Renal cortical epithelial cell (primary cell): ENCODE results near the gene SCCPDH. TPM values are rescaled to one million over a fixed set of nuclear protein-coding genes. Genes with fewer than 3 reads are reported as not detected.
"Not testable (repeated sequence)": the region's sequence is repeated elsewhere in the genome, so short reads cannot be mapped to it uniquely, and the experiment has no call there.

Experiments used
- DNase-seq: peaks from one replicate; pipeline ENCODE4 v3.0.0-alpha.2; 2011; ENCODE audit warnings: low read depth
- total RNA-seq: library from RNA; depleted of rRNA; stranded (reverse); fragments of >200 nt; gene quantifications from 2 replicates; pipeline ENCODE4 v1.2.3, GENCODE V29; 2014

SCCPDH gene
- total RNA-seq, 1 donor from 2014 or later: 92.5 TPM

DNA sequence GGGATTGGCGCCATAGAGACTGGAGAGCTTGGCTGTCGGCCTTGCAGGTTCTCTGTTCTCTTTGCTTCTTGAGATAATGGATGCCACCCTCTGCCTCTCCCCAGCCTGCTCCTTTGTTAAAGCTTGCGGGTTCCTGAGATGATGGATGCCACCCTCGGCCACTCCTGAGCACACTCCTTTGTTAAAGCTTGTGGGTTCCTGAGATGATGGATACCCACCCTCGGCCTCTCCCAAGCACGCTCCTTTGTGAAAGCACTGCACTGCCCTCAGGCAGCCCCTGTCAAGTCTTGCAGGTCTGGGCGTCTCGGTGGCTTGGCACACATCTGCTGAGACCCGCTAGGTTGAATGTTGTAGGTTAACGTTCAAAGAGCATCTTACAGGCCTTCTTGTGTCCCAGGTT, 76.5 kb downstream of the SCCPDH start:
- no peak for DNase-seq

DNA sequence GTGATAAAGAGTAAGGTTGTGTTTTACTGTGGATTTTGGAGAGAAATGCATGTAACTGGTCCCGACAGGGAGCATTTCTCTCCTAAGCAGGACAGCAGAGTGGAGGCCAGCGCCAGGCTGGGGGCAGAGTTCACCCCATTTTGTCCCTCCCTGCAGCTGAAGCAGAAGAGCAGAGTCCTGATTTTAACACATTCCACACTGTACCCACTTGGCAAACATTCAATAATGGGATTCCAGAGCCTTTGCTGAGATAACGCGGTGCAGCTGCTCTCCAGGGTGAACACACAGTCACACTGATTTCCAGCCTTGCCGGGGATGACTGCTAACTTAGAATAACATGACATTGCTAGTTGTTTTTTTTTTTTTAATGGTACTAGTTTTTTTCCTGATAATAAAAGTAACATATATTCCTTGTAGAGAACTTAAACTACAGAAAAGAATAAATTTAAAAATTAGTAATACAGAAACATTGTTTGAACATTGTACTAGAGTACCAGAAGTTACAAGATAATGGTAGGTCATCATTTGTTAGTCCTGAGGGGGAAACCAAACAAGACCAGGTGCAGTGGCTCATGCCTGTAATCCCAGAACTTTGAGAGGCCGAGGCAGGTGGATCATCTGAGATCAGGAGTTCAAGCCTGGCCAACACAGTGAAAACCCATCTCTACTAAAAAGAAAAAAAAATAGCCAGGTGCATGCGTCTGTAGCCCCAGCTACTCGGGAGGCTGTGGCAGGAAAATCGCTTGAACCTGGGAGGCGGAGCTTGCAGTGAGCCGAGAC, 77.2 kb downstream of the SCCPDH start:
- no peak for DNase-seq

DNA sequence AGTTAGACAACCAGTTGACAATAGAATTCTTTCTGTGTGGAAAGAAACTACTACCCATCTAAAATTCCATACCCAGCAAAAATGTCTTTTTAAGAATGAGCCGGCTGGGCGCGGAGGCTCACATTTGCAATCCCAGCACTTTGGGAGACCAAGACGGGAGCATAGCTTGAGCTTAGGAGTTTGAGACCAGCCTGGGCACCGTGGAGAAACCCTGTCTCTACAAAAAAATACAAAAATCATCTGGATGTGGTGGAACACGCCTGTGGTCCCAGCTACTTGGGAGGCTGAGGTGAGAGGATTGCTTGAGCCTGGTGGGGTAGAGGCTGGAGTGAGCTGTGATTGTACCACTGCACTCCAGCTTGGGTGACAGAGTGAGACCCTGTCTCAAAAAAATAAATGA, 79.2 kb downstream of the SCCPDH start:
- DNase-seq: no peak

DNA sequence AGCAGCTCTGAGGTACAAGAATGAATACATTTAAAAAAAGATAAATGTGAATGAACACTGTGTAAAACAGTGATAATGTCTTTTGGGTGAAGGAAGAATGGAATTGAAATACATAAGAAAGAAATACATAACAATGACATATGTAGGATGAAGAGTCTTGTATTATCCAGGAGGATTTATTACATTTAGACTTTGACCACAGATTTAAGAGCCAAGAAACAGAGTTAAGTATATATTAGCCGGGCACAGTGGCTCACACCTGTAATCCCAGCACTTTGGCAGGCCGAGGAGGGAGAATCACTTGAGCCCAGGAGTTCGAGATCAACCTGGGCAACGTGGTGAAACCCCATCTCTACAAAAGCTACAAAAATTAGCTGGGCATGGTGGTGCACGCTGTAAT, 79.7 kb downstream of the SCCPDH start:
- no peak for DNase-seq

DNA sequence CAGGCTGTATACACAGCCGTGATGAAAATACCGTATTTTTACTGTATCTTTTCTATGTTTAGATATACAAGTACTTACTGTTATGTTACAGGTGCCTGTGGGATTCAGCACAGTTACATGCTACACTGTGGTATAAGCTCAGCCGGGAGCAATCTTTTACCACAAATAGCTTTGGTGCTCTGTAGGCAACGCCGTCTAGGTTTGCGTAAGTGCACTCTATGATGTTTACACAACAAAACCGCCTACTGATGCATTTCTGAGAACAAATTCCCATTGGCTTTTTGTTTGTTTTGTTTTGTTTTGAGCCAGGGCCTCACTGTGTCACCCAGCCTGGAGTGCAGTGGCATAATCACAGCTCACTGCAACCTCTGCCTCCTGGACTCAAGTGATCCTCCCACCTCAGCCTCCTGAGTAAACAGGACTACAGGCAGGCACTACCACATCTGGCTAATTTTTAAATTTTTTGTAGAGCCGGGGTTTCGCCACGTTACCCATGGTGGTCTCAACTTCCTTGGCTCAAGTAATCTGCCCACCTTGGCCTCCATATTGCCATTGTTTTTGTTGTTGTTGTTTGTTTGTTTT, 81.0 kb downstream of the SCCPDH start:
- DNase-seq: no peak

DNA sequence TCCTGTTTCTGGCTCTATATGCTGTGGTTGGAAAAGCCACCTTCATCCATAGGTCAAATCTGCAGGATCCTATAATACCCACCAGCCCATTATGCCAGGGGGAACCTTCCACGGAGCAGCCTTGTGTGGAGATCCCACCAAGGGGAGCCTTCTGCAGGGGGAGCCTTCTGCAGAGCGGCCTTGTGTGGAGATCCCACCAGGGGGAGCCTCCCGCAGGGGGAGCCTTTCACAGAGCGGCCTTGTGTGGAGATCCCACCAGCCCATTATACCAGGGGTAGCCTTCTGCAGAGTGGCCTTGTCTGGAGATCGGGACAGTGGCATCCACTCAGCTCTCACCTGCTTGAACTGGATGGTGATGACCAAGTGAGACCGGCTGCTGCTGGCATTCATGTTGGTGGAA, 85.3 kb downstream of the SCCPDH start:
- DNase-seq: no peak

DNA sequence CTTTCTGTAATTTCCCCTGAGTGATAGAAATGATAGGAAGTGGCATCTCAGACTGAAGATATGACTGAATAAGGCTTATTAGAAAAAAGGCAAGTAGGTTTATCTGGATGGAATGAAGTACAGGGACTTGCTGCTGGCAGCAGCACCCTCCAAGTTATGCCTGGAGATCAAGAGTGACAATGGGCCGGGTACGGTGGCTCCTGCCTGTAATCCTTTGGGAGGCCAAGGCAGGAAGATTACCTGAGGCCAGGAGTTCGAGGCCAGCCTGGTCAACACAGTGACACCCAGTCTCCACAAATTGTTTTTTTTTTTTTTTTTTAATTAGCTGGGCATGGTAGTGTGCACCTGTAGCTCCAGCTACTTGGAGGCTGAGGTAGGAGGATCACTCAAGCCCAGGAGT, 87.8 kb downstream of the SCCPDH start:
- no peak for DNase-seq

DNA sequence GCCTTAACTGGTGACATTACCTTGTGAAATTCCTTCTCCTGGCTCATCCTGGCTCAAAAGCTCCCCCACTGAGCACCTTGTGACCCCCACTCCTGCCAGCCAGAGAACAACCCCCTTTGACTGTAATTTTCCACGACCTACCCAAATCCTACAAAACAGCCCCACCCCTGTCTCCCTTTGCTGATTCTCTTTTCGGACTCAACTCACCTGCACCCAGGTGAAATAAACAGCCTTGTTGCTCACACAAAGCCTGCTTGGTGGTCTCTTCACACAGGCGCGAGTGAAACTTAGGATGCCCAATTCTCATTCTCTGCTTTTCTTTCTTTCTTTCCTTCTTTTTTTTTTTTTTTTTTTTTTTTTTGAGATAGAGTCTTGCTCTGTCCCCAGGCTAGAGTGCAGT, 89.1 kb downstream of the SCCPDH start:
- DNase-seq: not testable (repeated sequence)

DNA sequence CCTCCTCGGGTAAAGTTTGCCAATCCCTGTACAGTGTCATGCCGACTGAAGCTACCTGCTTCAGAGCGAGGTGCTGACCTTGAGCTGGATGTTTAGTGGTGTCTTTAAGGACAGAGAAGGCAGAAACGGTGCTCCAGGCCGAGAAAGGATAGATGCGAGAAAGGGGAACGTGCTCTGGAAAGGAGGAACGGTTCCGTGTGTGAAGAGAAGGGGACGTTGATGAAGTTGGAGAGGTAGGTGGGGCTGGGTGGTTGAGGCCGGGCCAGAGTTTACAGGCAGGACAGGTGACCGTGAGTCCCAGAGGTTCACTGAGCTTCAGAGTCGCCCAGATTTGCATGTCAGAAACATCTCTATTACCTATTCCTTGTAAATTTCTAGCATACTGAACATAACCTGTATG, 90.7 kb downstream of the SCCPDH start:
- DNase-seq: no peak

DNA sequence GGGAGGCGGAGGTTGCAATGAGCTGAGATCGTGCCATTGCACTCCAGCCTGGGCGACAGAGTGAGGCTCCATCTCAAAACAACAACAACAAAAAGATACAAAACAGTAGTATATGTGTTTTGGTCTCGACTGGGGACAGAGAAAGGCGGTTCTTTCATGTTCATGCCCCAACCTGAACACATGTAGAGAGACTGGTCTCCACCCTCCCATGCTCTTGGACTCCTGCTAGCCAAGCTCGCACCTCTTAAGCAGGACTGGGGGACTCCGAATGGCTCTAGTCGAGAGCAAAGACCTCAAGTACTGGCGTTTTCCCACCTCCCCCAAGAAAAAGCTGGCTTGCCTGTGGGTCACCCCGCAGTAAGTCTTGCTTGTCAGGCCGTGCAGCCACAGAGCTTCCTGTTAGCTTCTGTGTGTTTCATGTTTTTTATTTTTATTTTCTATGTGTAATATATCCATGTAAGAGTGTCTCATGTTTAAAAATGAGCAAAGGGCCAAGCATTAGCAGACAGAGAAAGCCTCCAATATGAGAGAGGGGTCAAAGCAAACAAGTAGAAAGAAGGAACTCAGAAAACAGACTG, 91.6 kb downstream of the SCCPDH start:
- no peak for DNase-seq

Other genes with a start within 250 kb of the SCCPDH start
- gene SMYD3, start 217.1 kb upstream of the SCCPDH start, total RNA-seq: 24.8 and 29.5 TPM in 2 replicates
- gene TFB2M, start 158.1 kb upstream of the SCCPDH start, total RNA-seq: 20.8 and 26.9 TPM in 2 replicates
- gene CNST, start 158.0 kb upstream of the SCCPDH start, total RNA-seq: 13.0 and 27.1 TPM in 2 replicates
- 21.5 and 39.1 TPM in 2 replicates for gene AHCTF1, start 207.5 kb downstream of the SCCPDH start, total RNA-seq